Left colon (tissue), 2 donors: Measurements from ENCODE around the gene RMI2. TPM values are rescaled to one million over a fixed set of nuclear protein-coding genes. Genes with fewer than 3 reads are reported as not detected.
A peak's percentile ranks its signal among the peaks of the same experiment; 100 is the strongest.
"Not testable (repeated sequence)": the region's sequence is repeated elsewhere in the genome, so short reads cannot be mapped to it uniquely, and the experiment has no call there.

ENCODE experiments used
- ATAC-seq: fragments of 200-7000 bp; cut with Tn5 transposase; one replicate; pipeline ENCODE4 v1.9.1; 2020; ENCODE audit warnings: mild to moderate bottlenecking, moderate library complexity
- DNase-seq, 2 donors: peaks; one replicate each; pipeline ENCODE4 v3.0.0-alpha.2; 2020
- intact Hi-C, 2 donors: fragments of 100-400 bp; cut with DNase I in 1 of 2; cut with micrococcal nuclease in 1 of 2; formaldehyde crosslinking; loops; one replicate each; pipeline versions ENCODE4 v1.11.2 to v1.14.0; 2022; cut with DNase I, micrococcal nuclease
- long read RNA-seq: library from polyadenylated mRNA; unstranded; transcript quantifications from one replicate; pipeline ENCODE4 v2.0.0, GENCODE V29; 2021
- total RNA-seq, 2 donors: library from RNA; stranded (reverse); fragmentation: NEBNext Ultra II Directional; extraction: Animal tissue kit (Norgen Biotek cat#: 25700); gene quantifications; one replicate each; pipeline ENCODE4 v1.2.1, GENCODE V29; 2021
- donor health status: DM: no; HTN: no; CAD: no.
- donor health status: DM: yes; HTN: yes; CAD: no.

The RMI2 gene
- 1 to 10 TPM; 5.5 to 8.3 TPM for total RNA-seq
- long read RNA-seq, transcript RMI2-201 (2 exons, 1,457 nt), result major isoform, 47 of 47 reads
- long read RNA-seq, partial matches to known transcripts, result 0 of 47 reads
- long read RNA-seq, other reads (novel, unspliced or antisense), result 0 of 47 reads

GRCh38 chr16:11345040-11345862, at the start of gene RMI2:
Gene RMI2 (plus strand): TSS chr16:11345459. CDS start chr16:11345472, 13 bp downstream.
- intact Hi-C loops, result no loop called here
- DNase-seq, result peak; percentile 97
- peak; percentile 99 for ATAC-seq

GRCh38 chr16:11295672-11296071, 49.6 kb upstream of the RMI2 start:
- ATAC-seq, result no peak
- intact Hi-C loops, result no loop called here
- no peak for DNase-seq

DNA sequence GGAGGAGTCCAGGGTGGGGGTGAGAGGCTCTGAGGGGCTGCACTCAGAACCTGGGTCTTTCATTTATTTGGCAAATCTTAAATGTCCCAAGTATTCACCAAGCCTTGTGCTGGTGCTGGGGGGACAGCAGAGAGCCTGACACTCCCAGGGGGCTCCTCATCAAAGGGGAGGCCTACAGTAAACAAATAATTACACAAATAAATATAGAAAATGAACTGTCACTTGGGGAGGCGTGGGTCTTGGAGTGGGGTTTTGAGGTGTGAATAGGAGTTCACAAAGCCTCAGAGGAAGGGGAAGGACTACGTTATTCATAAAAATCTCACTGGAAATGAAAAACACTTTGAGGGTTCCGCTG, 48.9 kb upstream of the RMI2 start:
- intact Hi-C loops, result no loop called here
- ATAC-seq (no peak), DNase-seq (no peak)

GRCh38 chr16:11296706-11297491, 48.4 kb upstream of the RMI2 start:
- intact Hi-C loops, result no loop called here
- ATAC-seq (peak; percentile 35), DNase-seq (no peak)

GRCh38 chr16:11297492-11298142, 47.6 kb upstream of the RMI2 start:
- peak; percentile 92 for ATAC-seq
- intact Hi-C loops, result no loop called here
- DNase-seq, result peak; percentile 74 to 75

- DNase-seq, result no peak
- intact Hi-C loops, result no loop called here
- ATAC-seq, result no peak
Measured at GRCh38 chr16:11298143-11298900, 46.9 kb upstream of the RMI2 start.

DNA sequence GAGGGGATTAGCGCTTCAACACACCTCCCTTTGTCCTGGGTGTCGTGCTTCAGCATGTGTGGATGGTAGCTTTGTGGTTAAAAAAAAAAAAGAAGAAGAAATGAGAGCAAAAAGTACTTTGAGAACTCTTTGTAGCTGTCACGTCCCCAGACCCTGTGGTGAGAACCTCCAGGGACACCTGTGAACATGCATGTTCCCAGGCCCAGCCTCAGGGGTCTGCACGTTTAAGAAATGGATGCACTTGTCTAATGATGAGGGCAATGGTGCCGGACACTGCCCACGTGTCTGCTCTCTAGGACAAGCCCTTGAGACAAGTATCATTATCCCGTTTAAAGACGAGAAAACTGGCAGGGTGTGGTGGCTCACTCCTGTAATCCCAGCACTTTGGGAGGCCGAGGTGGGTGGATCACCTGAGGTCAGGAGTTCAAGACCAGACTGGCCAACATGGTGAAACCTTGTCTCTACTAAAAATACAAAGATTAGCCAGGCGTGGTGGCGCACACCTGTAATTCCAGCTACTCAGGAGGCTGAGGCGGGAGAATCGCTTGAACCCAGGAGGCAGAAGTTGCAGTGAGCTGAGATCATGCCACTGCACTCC, 46.2 kb upstream of the RMI2 start:
- DNase-seq, ATAC-seq, intact Hi-C loops: not testable (repeated sequence)

DNA sequence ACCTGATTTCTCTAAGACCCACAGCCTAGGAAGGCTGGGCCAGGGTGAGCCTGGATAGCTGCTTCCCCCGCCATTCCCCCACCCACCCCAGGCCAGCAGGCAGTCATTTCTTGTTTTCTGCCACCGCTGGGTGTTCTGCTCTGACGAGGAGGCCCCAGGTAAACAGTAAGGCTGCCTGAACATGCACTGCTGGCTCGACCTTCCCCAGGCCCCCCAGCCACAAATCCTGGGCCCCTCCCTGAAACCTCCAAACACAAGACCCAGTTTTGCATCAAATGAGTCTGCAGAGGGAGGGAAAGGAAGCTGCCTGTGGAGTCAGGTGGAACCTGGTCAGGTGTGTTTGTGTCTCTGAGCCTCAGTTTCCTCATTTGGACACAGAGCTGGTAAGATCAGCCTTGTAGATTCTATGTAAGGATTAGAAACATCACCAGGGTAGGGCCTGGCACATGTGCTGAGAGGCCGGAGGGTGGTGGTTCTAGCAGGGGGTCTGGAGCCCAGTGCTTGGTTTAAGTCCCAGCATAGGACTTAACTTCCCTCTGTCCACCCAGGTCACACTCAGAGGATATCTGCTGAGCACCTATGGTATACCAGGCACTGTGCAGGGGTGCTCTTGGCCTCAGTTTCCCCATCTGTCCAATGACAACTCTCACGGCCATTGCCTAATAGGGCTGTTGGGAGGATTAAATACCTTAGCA, 45.2 kb upstream of the RMI2 start:
- no peak for DNase-seq
- ATAC-seq, result no peak
- intact Hi-C loops, result no loop called here

DNA sequence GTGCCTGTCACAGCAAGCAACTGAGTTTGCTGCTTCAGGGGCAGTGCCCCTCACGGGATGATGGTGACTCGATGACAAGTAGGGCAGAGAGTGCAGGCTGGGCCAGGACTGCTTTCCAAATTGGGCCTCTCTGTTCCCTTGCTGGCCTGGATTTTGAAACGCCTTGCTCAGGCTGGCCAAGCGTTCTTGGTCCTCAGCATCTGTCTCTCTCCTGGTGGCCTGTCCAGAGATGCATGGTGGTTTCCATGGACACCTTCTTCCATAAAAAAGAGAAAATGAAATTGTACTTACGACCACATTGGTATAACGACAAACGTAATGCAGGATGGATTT, 44.7 kb upstream of the RMI2 start:
- intact Hi-C loops, result no loop called here
- ATAC-seq (no peak), DNase-seq (no peak)

DNA sequence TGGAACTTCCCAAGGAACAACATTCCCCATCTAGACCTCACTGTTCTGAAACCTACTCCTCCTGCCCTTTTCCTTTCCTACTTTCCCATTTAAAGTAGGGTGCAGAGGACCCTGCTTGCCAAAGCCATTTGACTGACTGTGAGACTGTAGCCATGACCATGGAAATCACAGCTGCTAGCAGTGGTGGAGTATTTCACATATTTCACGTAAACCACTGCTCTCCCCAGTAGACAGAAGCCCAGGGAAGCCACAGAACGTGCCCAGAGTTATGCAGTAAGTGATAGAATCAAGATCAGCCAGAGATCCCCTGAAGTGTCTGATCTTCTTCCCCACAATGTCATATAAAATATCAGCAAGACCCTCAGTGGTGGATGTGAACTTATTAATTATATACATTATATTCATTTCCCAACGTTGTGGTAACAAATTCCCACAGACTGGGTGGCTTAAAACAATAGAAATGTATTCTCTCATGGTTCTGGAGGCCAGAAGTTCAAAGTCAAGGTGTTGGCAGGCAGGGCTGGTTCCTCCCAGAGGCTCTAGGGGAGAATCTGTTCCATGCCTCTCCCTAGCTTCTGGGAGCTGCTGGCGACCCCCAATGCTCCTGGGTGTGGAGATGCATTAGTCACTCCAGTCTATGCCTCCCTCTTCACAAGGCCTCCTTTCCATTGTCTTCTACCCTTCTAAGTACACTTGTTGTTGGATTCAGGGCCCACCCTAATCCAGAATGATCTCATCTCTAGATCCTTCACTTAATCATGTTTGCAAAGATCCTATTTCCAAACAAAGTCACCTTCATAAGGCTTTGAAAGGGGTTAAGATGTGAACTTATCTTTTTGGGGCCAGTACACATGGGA, 43.4 kb upstream of the RMI2 start:
- DNase-seq (no peak), ATAC-seq (no peak)
- intact Hi-C loops, result no loop called here

DNA sequence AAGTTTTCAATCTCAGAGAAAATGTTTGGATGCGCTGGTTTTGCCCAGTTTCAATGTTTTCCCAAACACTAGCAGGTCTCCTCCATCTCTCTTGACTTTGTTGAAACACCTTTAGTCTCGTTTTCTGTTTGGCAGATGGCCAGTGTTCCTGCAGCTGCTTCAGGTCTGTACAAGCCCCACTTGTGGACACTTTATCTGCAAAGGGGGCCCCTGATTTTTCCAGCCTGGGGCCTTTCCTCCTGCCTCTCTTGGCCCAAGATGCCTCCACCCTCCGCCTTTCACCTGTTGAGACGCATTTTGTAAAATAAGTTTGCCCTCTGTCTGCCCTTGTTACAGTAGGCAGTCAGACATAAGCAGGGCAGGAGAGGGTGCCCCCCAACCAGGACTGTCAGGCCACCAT, 42.3 kb upstream of the RMI2 start:
- DNase-seq (no peak), ATAC-seq (no peak)
- intact Hi-C loops, result no loop called here

DNA sequence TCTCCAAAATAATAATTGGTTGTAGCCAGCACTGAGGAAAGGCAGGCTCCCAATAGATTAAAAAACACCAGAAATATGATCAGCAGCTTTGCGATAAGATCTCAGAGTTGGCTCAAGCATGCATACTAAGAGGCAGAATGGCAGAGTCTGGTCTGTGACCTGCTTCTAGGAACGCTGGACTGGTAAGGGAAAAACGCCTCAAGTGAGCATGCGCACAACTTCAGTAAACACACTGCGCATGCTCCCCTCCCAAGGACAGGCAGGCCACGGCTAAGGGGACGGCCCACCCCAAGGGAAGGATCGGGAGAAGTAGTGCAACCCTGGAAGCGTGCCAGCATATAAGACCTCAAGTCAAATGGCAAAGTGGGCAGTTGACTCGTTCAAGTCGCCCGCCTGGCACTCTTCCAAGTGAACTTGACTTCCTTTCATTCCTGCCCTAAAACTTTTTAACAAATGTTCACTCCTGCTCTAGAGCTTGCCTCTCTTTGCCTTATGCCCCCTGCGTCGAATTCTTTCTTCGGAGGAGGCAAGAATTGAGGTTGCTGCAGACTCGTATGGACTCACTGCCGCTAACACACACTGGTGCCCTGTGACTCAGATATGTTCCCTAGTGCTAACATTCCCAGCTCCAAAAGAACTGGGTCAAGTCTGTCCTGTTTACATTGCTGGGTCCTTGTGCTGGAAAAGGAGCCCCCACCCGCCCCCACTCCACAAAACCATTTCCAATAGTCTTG, 41.7 kb upstream of the RMI2 start:
- intact Hi-C loops, result no loop called here
- ATAC-seq (no peak), DNase-seq (no peak)

DNA sequence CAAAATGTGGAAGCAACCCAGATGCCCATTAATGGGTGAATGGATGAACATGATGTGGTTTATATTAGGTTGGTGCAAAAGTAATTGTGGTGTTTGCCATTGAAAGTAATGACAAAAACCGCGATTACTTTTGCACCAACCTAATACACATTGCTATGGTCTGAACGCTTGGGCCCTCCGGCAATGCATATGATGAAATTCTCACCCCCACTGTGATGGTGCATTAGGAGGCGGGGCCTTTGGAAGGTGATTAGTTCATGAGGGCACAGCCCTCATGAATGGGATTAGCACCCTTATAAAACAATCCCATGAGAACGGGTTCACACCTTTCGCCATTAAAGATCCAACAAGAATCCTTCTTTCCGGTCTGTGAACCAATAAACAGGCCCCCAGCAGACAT, 38.9 kb upstream of the RMI2 start:
- intact Hi-C loops, result no loop called here
- ATAC-seq, result no peak

GRCh38 chr16:11306997-11307638, 38.1 kb upstream of the RMI2 start:
- intact Hi-C loops, result no loop called here
- peak; percentile 84 for ATAC-seq
- DNase-seq, result no peak

More for the DNA sequence above, 38.9 kb upstream of the RMI2 start:
- no peak for DNase-seq

- intact Hi-C loops, result no loop called here
- DNase-seq (no peak), ATAC-seq (no peak)
Measured at GRCh38 chr16:11307639-11308492, 37.4 kb upstream of the RMI2 start.
